H1 (cell line): ENCODE results near the gene RPN2. TPM values are rescaled to one million over a fixed set of nuclear protein-coding genes. Genes with fewer than 3 reads are reported as not detected.

Source experiments
- CEBPB ChIP-seq: IDR thresholded peaks from 2 replicates; pipeline ENCODE4 v1.6.1; 2012; ENCODE audit warnings: low read depth, low read length
- JUN ChIP-seq: IDR thresholded peaks from 2 replicates; pipeline ENCODE4 v1.6.1; 2011; ENCODE audit warnings: low read depth, mild to moderate bottlenecking, improper control_type of control experiment, low read length
- polyA plus RNA-seq, 7 experiments: library from polyadenylated mRNA; depleted of rRNA in 3 of 7; stranded (reverse) in 5 of 7; unstranded in 2 of 7; fragments of >200 nt in 5 of 7; fragments of 200-250 nt in 2 of 7; gene quantifications; 1 replicate in 5 of 7; 2 replicates in 1 of 7; 4 replicates in 1 of 7; pipeline versions ENCODE4 v1.2.1 to v1.2.3, GENCODE V29; 2011 to 2013; ENCODE audit warnings: missing spikeins in 2 of 7, mixed read lengths in 2 of 7
- total RNA-seq: library from RNA; stranded (reverse); fragmentation: NEBNext Ultra II Directional; extraction: Animal tissue kit (Norgen Biotek cat#: 25700); gene quantifications from 2 replicates; pipeline ENCODE4 v1.2.1, GENCODE V29; 2021
- TF ChIP-seq, protein P1 (sequence below): IDR thresholded peaks from 2 replicates; pipeline ENCODE4 v1.6.1; 2012; ENCODE audit warnings: low read length, inconsistent platforms

RPN2 gene
- total and polyA plus RNA-seq, 2 of the 8 experiments (the other 6 are each of a cell fraction or from before 2014, with no cell fraction given): 236 to 379 TPM

DNA sequence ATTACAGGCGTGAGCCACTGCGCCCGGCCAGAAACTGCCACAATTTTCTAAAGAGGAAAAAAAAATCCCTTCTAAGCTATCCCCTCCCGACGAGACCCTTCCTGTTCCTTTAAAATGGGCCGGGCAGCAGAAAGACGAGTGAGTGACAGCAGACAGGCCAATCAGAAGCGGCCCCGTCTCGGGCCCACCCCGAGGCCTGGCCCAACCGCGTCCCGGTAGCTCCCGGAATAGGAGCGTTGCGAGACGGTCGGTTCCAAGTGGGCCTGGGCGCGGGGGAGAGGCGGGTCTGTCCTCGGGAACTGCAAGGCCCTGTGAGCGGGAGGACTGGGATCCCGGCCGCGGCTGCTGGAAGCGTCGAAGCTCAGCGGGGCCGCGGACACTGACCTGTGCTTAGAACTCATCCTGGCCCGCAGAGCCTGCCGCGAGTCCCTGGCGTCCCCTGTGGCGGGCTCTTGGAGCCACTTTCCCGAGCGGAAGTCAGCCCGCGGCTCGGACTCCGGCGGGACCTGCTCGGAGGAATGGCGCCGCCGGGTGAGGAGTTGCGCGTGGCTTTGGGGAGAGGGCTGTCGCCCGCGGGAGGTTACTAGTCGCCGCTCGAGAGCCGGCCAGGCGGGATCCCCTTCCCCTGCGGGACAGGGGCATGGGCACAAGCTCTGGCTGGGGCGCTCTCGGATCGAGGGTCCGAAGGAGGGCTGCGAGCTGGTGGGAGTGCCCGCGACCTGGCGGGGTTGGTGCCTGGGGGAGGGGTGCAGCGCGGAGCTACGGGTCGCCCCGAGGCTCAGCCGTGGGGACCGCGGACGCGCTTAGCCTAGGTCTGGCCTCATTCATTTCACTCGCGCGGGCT lies at the start of gene RPN2, which contains the start of gene MROH8 (continued):
- TF ChIP-seq, protein P1, sequence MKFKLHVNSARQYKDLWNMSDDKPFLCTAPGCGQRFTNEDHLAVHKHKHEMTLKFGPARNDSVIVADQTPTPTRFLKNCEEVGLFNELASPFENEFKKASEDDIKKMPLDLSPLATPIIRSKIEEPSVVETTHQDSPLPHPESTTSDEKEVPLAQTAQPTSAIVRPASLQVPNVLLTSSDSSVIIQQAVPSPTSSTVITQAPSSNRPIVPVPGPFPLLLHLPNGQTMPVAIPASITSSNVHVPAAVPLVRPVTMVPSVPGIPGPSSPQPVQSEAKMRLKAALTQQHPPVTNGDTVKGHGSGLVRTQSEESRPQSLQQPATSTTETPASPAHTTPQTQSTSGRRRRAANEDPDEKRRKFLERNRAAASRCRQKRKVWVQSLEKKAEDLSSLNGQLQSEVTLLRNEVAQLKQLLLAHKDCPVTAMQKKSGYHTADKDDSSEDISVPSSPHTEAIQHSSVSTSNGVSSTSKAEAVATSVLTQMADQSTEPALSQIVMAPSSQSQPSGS: no peak; the same call in 1 of the 2 replicates
- no peak for TF ChIP-seq CEBPB
- no peak for TF ChIP-seq JUN
- TF ChIP-seq, all 59 proteins: peak for 24
